Ammon's horn (tissue), 1 donor: Measurements from ENCODE around the gene CASQ2.
A peak's percentile ranks its signal among the peaks of the same experiment; 100 is the strongest.

ENCODE experiments used
- DNase-seq: peaks from one replicate; pipeline ENCODE4 v3.0.0-alpha.2; 2016; ENCODE audit warnings: low spot score

Gene CASQ2

DNA sequence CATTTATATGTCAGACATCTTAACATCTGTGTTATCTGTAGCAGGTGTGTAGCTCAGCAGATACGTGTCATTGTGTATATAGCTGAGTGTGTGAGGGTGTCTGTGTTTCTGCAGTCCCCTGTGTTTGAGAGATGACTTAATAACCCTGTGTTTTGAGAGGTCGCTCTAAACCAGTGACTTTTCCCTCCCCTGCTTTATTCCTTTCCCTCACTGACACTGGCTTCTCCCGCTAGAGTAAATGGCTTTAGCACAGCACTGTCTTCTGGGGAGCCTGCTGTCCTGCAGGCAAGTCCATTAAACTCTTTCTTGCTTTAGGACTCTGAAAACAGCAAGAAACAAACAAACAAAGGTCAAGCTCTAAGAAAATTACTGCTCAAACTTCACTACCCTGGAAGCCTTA is 73.7 kb downstream of the CASQ2 start:
- DNase-seq: no peak

DNA sequence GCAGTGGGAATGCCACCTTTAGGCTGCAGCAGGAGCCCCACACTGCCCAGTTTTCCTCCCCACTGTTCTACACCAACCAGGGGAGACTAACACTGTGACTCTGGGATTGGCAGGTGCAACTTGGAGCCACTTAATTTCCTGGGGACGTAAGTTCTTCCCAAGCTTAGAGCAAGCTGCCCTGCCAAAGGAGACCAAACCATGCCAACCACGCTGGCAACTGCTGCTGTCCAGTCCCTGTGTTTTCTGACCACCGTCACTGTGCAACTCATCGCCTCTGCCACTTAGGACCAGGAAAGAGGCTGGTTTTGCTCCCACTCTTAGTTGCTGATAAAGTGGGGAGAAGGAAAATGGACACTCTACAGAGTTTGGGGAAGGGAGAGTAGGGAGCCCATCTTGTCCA is 76.3 kb downstream of the CASQ2 start:
- DNase-seq: no peak

DNA sequence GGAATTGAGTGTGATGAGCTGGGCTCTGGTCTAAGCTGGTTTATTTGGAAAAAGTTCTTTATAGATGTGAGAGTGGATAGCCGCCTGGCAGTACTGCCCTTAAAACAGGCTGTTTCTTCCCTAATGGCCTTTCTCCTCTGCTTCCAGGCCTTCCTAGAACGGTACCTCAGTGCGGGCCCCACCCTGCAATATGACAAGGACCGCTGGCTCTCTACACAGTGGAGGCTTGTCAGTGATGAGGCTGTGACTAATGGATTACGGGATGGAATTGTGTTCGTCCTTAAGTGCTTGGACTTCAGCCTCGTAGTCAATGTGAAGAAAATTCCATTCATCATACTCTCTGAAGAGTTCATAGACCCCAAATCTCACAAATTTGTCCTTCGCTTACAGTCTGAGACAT is 77.5 kb downstream of the CASQ2 start:
- no peak for DNase-seq

DNA sequence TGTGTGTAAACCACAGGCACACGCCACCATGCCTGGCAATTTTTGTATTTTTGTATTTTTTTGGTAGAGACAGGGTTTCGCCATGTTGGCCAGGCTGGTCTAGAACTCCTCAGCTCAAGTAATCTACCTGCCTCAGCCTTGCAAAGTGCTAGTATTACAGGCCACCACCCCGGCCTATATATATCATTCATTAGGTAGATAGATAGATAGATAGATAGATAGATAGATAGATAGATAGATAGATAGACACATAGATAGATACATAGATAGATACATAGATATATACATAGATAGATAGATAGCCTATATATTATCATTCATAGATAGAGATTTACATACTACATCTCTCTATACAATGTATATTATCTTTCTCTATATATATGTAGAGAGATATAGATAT is 80.8 kb downstream of the CASQ2 start:
- no peak for DNase-seq

DNA sequence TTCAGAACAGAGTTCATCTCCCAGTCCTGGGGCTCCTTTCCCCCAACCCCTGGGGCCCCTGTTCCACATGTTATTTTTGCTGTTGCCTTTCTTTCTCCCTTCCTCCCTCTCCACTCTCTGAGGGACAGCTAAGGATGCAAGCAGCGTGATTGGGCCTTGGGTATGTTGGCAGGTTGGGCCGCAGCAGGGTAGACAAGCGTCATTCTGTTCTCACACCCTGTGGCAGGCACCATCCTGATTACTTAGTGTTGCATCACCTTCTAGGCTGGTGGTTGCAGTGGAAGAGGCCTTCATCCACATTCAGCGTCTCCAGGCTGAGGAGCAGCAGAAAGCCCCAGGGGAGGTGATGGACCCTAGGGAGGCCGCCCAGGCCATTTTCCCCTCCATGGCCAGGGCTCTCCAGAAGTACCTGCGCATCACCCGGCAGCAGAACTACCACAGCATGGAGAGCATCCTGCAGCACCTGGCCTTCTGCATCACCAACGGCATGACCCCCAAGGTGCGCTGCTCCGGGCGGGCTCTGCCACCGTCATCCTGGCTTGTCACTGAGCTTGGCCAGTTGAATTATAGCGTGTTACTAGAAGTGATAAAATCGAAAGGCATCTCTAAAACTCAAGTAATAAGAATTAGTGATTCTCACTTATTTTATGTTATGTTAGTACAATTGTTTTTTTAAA is 83.3 kb downstream of the CASQ2 start:
- DNase-seq: no peak

DNA sequence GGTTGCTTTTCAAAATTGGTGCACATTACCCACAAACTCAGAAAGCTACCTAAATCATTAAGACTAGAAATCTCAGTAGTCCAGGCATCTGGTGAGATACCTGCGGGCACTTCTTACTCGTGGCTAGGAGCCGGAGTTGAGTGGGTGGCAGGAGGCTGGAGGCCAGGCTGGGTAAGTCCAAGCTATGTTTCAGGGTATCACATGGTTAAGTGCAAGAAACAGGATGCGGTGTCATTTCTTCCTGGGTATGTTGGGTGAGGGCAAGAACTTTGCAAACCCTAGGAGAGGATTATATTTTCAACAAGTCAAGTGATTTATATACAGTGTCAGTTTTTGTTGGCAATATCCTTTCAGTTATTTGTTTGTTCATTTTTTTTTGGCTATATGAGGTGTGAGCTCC is 85.7 kb downstream of the CASQ2 start:
- no peak for DNase-seq

DNA sequence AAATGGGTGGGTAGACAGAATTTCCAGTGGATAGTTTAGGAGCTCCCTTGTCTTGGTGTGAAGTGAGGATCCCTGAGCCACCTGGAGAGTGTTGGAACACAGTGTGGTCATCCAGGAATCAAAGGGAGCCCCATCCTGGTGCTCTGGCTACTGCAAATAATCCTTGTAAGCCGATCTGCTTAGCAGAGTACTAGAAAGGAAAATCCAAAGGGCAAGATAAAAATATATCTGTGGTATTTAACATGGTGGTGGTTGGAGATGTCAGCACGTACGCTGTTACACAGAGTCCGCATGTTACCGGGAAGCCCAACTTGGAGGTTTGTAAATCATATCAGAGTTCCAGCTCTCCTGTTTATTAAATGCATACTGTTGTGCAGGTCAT is 87.8 kb downstream of the CASQ2 start:
- no peak for DNase-seq

DNA sequence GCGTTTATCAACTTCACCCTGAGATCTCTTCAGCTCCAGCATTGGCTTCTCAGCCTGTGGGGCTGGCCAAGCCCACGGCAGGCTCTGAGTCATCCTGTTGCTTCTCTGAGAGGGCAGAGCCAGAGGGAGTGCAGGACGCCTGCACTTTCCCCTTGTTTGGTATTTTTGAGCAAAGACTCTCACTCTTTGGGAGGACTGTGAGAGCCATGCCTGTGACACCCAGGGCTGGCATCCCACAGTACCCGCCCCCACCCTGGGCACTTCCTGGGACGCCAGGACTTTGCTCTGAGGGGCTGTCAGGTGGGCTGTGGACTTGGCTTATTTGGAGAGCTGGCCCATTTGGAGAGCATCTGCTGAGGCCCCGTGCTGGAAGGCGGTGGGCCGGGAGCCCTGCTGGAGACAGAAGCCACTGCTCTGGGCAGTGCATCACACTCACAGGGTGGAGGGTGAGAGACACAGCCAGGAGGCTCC is 89.3 kb downstream of the CASQ2 start:
- no peak for DNase-seq

DNA sequence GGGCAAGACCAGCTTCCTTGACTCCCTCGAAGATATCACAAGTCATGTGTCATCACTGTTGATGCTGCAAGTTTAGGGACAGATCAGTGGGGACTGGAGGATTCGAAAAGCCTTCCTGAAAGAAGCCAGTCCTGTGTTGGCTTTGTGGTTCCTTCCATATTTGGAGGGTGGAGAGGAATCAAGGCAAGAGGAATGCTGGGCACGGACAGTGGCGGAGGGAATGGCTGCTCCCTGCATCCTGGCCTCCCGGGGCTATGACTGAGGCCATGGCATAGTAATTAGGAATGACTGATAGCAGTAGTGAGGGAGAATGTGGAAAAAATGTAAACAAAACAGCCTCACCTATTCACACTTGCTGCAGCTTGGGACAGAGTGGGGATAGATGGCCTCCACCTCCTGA is 90.4 kb downstream of the CASQ2 start:
- DNase-seq: no peak

DNA sequence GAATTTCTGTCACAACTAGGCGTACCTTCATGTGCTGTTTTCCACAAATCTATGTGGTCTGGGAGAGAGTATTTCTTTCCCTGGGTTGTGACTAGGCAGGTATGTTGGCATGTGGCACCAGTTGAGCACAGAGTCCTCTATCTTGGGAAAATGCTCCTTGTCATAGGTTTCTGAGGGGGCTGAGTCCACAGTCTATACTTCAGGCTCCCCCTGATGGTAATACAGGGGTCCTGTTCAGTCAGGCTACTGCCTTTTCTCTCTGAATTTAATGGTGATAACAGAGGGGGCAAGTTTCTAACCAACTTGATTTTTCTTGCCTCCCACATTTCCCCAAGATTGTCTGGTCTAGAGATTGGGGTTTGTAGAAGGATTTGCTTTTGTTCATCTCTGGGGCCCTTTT is 90.9 kb downstream of the CASQ2 start:
- no peak for DNase-seq

DNA sequence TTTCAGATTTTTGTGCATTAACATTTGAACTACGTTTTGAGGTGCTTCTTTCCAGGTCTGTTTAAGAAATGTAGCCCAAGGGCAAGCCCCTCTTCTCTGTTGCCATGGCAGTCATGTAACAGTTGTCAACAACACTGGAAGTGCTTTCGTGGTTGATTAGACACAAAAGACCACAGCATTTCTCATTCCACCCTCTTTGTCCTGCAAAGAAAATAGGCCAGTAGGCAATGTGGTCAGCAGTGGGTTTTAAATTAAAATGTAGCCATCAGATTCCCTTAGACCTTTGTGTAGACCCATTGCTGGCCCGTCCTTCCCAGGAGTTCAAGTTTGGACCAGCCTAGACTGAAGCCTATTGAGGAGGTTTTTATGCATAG is 91.3 kb downstream of the CASQ2 start:
- DNase-seq: no peak

DNA sequence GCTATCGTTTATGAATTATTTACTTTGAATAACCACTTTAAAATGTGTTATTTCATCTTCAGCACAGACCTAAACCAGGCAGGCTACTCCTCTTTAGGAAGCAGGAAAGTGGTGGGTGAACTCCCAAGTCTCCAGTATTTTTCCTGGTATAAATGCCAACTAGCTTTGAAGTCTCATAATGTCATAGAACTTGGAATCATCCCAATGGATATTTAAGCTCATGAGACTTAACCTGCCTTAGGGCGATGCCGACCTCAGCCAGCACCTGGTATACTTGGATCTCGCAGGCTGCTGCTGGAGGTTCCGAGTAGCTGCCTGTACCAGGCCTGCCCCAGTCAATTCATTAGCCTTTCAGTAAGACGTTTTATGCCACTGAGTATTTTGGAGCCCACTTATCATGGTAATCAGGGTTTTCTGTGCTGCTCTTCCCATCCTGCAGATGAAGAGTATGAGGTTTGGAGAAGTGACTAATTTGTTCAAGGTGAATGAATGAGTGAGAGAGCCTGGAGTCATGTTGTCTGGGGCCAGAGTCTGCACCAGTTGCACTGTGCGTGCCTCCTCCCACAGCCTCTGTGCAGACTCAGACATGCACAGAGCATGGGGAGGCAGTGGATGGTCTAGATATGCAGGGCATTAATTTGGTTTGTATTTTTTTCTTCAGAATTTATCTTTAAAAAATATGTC is 91.9 kb downstream of the CASQ2 start:
- no peak for DNase-seq

DNA sequence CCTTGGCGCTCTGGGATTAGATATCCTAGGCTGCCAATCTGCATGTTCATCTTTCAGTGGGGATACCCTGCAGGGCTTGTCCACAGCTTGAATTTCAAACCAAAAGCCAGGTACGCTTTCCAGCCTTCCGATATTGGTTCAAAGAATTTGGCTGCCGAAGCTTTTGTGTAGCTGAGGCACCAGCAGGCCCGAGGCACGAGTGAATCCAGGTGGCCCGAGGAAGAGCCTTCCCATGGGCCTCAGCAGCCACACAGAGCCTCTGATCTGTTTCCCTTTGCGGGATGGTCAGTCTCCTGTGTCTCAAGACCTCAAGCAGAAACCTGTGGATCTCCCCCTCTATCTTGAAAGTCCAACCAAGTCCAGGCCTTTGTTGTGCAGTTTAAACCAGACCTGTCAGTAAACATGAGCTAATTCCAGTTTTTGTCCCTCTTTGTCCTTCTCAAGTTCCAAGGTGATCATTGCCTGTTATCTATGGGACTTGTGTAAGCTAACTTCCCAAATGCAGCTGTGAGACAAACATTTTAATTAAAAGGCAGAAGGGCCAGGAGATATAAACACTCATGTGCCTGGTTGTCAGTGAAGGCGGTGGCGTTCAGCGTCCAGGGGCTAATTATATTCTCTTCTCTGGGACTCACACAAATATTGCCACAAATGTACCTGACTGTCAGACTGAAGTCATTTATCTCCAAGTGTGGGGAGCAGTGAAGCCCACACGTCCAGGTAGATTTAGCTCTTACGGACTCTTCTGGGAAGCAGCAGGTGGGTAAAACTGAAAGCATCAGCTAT is 96.1 kb downstream of the CASQ2 start:
- DNase-seq: no peak

DNA sequence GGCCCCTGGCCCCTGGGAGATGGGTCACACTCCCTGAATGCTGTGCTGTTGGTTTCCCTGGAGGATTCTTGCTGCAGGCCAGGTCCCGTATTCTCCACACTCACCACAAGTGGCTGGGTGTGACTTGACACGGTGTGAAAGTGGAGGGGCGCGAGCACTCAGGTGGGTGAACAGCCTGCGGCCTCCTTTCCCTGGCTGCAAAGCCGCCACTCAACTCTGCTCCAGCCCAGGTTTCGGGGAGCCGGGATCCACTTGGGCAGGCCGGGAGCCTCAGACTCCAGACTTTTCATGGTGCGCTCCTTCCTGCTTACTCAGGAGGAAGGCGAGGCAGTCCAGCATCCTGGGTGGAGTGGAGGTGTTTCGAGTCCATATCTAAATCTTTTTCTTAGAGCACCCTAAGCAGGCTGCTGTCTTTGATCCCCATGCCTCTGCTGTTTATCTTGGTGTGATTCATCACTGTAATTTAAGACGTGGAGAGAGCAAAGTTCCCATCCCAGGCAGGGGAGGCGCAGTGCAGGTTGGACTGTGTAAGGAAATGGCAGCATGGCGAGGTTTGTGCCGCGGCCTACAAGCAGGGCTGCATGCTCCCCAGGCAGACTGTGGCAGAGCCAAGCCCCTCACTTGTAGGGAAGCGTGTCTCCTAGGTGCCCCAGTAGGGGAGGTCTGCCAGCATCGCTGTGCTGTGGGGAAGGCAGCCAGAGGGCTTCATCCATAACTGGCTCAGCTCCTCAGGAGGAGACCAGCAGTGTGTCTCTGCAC is 97.2 kb downstream of the CASQ2 start:
- peak; percentile 30 for DNase-seq

DNA sequence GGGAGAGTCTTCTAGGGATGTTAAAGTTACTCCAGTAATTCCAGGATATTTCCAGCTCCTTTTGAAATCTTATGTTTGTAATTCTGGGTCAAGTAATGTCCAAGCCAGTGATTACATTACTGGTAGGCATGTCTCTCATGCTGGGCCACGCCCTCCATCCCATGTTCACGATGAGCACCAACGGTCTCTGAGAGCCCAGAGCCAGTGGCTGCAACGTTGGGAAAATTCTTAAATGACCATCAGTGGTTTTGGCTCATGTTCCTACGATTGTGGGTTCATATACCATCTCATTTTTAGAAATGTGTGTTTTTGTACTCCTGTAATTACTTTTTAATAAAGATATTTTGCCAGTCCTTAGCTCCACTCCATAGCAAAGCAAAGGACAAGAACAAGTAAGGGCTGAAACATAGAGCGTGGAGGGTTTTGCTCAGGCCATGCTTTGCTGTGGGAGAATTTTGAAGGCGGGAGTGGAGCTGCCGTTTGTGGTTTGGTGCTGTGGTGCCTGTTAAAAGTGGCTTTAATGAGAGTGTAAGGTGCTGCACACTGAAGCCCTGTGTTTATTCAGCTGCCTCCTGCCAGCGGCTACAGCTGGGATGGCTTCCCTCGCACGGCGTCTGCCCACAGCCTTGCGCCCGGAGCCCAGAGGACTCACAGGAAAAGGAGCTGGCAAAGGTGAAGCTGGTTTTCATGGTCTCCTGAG is 97.9 kb downstream of the CASQ2 start:
- no peak for DNase-seq

DNA sequence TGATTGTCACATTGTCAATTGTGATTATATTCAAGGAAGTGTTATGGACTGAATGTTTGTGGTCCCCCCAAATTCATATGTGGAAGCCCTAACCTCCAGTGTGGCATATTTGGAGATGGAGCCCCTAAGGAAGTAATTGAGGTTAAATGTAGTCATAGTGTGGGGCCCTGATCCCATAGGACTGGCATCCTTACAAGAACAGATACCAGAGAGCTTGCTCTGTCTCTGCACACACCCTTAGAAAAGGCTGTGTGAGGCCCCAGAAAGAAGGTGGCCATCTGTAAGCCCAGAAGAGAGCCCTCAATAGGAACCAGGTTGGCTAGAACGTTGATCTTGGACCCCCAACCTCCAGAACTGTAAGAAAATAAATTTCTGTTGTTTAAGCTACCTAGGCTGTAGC is 98.6 kb downstream of the CASQ2 start:
- no peak for DNase-seq

DNA sequence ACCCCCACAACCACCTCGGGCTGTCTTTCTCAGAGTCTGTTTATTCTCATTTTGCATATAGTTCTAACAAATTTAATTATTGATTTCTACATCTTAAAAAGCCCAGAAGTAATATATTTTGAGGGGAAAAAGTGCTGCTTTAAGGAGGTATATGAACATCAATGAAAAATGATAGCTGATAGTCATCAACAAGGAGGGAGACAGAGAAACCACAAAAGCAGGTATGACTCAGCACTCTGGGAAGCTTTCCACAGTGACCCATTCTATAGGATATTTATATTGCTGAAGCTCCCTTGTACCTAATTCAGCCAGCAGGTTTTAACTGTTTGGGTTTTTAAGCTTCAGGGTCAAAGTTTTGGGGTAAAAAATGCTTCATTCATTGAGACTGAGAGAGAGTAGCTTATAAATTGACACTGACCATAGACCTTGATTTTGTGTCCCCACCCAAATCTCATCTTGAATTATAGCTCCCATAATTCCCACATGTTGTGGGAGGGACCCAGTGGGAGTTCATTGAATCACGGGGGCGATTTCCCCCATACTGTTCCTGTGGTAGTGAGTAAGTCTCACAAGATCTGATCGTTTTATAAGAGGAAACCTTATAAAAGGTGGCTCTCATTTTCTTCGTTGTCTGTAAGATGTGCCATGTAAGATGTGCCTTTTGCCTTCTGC is 99.4 kb downstream of the CASQ2 start:
- no peak for DNase-seq

DNA sequence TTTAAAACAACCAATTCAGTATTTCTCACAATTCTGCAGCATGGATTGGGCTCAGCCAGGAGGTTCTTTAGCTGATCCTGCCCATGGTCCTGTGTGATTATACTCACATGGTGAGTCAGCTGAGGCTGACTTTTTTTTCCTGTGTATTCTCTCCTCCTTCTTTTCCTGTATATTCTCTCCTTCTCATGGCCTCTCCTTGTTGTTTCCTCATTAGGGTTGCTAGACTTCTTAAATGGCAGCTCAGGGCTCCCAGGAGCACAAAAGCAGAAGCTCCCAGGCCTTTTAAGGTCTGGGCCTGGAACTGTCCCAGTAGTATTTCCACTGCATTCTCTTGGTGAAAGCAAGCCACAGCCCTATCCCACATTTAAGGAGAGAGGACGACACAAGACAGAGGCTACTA is 99.9 kb downstream of the CASQ2 start:
- no peak for DNase-seq

DNA sequence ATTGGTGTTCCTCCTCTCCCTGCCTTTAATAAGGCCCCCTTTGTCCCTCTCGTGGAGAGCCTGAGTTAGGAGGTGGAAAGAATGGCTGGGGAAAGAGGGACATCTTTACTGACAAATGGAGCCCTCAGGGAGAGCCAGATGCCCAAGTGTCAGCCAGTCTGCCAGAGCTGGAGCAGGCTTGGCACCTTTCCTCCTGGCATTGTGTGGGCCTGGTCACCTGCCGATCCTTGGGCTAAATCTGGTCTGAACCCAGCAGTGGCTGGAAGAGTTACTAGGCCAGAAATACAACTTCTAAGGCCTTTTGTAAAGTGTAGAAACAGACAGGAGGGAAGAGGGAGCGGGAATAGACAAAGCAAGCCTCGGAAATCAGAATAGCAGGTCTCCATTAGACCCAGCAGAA is 101.8 kb downstream of the CASQ2 start:
- DNase-seq: peak; percentile 47

DNA sequence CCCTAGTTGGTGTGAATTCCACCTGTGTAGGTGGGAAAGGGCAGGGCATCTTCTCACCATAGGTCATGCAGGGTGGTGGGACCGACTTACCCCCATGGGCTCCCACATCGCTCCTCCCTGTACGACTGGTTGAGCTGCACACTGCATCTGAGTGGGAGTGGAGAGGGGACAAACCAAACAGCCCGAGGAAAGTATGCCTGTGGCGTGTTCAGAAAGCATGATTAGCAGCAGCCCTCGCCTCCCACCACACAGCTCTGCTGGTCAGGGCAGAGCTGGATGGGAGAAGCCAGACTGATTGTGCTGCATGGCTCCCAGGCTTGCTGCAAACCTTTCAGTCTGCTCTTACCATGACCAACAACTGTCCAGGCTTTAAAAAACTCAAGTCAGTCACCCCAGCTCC is 102.3 kb downstream of the CASQ2 start:
- no peak for DNase-seq
